GM23248 (cell line): Measurements from ENCODE around the gene PACSIN3. TPM values are rescaled to one million over a fixed set of nuclear protein-coding genes. Genes with fewer than 3 reads are reported as not detected.

ENCODE experiments used
- DNase-seq: peaks from one replicate; pipeline ENCODE4 v3.0.0-alpha.2; 2015
- H2AFZ ChIP-seq: fragments of 200-600 bp; sonication (generic); 2 replicates; pipeline ENCODE4 v1.6.1; 2016; ENCODE audit warnings: antibody characterized with exemption
- H3F3A ChIP-seq: fragments of 200-600 bp; sonication (generic); 2 replicates; pipeline ENCODE4 v1.6.1; 2016; ENCODE audit warnings: mild to moderate bottlenecking, antibody characterized with exemption, mixed run types; ENCODE audit not compliant: insufficient read depth
- H3K27ac ChIP-seq: fragments of 200-600 bp; sonication (generic); 2 replicates; pipeline ENCODE4 v1.5.1; 2016; ENCODE audit warnings: mild to moderate bottlenecking
- H3K27me3 ChIP-seq: fragments of 200-600 bp; sonication (generic); replicated peaks from 2 replicates; pipeline ENCODE4 v1.6.1; 2016; ENCODE audit warnings: mild to moderate bottlenecking; ENCODE audit not compliant: insufficient read depth
- H3K36me3 ChIP-seq: fragments of 200-600 bp; sonication (generic); 2 replicates; pipeline ENCODE4 v1.6.1; 2016; ENCODE audit warnings: low read depth, mild to moderate bottlenecking
- H3K4me1 ChIP-seq: fragments of 200-600 bp; sonication (generic); 2 replicates; pipeline ENCODE4 v1.6.1; 2016; ENCODE audit warnings: mild to moderate bottlenecking; ENCODE audit not compliant: insufficient read depth
- H3K4me2 ChIP-seq: fragments of 200-600 bp; sonication (generic); one replicate; pipeline ENCODE4 v1.6.1; 2016; ENCODE audit warnings: mild to moderate bottlenecking; ENCODE audit not compliant: unreplicated experiment
- H3K4me3 ChIP-seq: fragments of 200-600 bp; sonication (generic); 2 replicates; pipeline ENCODE4 v1.5.1; 2016; ENCODE audit warnings: mild to moderate bottlenecking
- H3K79me2 ChIP-seq: fragments of 200-600 bp; sonication (generic); 2 replicates; pipeline ENCODE4 v1.6.1; 2016; ENCODE audit warnings: mild to moderate bottlenecking; ENCODE audit not compliant: insufficient read depth
- H3K9ac ChIP-seq: fragments of 200-600 bp; sonication (generic); 2 replicates; pipeline ENCODE4 v1.6.1; 2016; ENCODE audit warnings: mild to moderate bottlenecking
- H3K9me2 ChIP-seq: fragments of 200-600 bp; sonication (generic); 2 replicates; pipeline ENCODE4 v1.6.1; 2016; ENCODE audit warnings: mixed run types, mild to moderate bottlenecking, moderate library complexity; ENCODE audit not compliant: insufficient read depth
- H3K9me3 ChIP-seq: fragments of 200-600 bp; sonication (generic); one replicate; pipeline ENCODE4 v1.6.1; 2017; ENCODE audit warnings: low read depth
- H4K20me1 ChIP-seq: fragments of 200-600 bp; sonication (generic); 2 replicates; pipeline ENCODE4 v1.6.0; 2016; ENCODE audit not compliant: insufficient read depth
- EZH2 ChIP-seq: fragments of 200-600 bp; sonication (generic); IDR thresholded peaks from 2 replicates; pipeline ENCODE4 v1.6.1; 2018; ENCODE audit warnings: antibody characterized with exemption, mild to moderate bottlenecking; ENCODE audit not compliant: insufficient read depth, poor library complexity, severe bottlenecking
- EZH2phosphoT487 ChIP-seq: fragments of 200-600 bp; sonication (generic); IDR thresholded peaks from 2 replicates; pipeline ENCODE4 v1.6.1; 2018; ENCODE audit warnings: antibody characterized with exemption, moderate library complexity, mild to moderate bottlenecking, low read depth; ENCODE audit not compliant: insufficient read depth
- WGBS, 2 experiments: methylation state at CpG; one replicate each; pipeline ENCODE4 v1.1.6; 2015 to 2017; ENCODE audit warnings: low lambda C conversion rate in 2 of 2, low coverage in 1 of 2; ENCODE audit errors: missing lambda C conversion rate in 2 of 2; 5-methylcytosine and 5-hydroxymethylcytosine counted together
- in situ Hi-C: fragments of 300-500 bp; cut with MboI; formaldehyde crosslinking; loops from 2 replicates; pipeline ENCODE4 v1.15.0; 2020
- polyA plus RNA-seq: library from polyadenylated mRNA; unstranded; fragments of >200 nt; fragmentation: Nextera tagmentation; extraction: Ambion mirVana; gene quantifications from 2 replicates; pipeline ENCODE4 v1.2.1, GENCODE V29; 2016
- total RNA-seq: library from RNA; depleted of rRNA; stranded (reverse); fragments of >200 nt; shearing (Covaris generic); gene quantifications from 2 replicates; pipeline ENCODE4 v1.2.3, GENCODE V29; 2014; rRNA removed

The PACSIN3 gene
- total RNA-seq (13.6 and 17.5 TPM in 2 replicates), polyA plus RNA-seq (9.7 and 12.6 TPM in 2 replicates)

DNA sequence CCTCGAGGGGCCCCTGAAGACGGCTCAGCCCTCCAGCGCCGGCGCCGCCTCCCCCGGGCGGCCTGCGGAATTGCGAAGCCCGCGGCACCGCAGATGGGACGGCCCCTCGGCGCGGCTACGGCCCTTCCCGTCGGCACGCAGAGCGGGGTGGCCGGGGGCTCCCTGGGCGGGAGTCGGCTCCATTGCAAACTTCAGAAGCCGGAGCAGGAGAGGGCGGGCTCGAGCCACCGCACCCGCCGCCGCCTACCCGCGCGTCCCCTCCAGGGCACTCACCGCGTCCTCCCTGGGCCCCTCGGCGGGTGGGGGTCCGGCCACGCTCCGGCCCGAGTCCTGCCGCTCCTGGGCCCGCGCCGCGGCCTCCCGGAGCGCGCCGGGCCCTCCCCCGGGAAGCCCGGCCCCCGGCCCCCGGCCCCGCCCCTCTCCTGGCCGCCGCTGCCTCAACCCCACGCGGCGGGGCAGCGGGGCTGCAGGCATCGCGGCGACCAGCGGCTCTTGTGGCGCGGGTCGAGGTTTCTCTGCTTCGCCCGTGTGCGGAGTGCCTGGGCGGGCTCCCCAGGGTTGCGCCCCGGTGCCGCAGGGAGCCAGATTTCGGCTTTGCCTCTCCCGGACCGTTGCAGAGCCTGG is at the start of gene PACSIN3:
TSS of gene PACSIN3 (minus strand) at position 359 of the 624 bp plus-strand sequence. CDS start 3,707 bp downstream, outside the sequence.
- H3K9me3 ChIP-seq: no peaks in the 10 kb centered on the region
- no peaks in the 10 kb centered on the region for H3K27me3 ChIP-seq
- peak within 1 kb of the TSS; percentile 89 for H2AFZ ChIP-seq
- H3F3A ChIP-seq: peaks cover 13% of the 10 kb centered on the region; the same call in 1 of the 2 replicates
- H3K4me3 ChIP-seq: peak within 1 kb of the TSS; percentile 63
- peak; percentile 60 for DNase-seq
- H3K9me2 ChIP-seq: no peaks in the 10 kb centered on the region
- 0 to 1% methylated on average over 27 to 42 of the region's 80 CpGs for WGBS, 2 experiments
- peak within 1 kb of the TSS; percentile 63 for H3K9ac ChIP-seq
- no peak for TF ChIP-seq EZH2
- TF ChIP-seq EZH2phosphoT487: no peak
- H3K4me2 ChIP-seq: peak within 1 kb of the TSS; percentile 67
- H4K20me1 ChIP-seq: no peaks in the 10 kb centered on the region
- peaks cover 10% of the 10 kb centered on the region; the same call in 1 of the 2 replicates for H3K4me1 ChIP-seq
- in situ Hi-C loops: no loop called here
- no peak within 1 kb of the TSS for H3K27ac ChIP-seq
- H3K36me3 ChIP-seq: no peaks in the 10 kb centered on the region
- H3K79me2 ChIP-seq: no peaks in the 10 kb centered on the region

- DNase-seq: no peak
- Histone ChIP-seq H3F3A (peaks cover 31% of the 10 kb centered on the region), H3K27me3 (no peaks in the 10 kb centered on the region), H3K79me2 (no peaks in the 10 kb centered on the region; the same call in 1 of the 2 replicates), H3K4me3 (no peak overlapping the region), H3K27ac (peak overlapping the region; percentile 83; the same call in 1 of the 2 replicates), H3K4me2 (peak overlapping the region; percentile 73), H3K9ac (0 out of 2 replicates have a peak overlapping the region, but pooled peaks have one; percentile 63), H2AFZ (no peak overlapping the region), H3K36me3 (peaks cover 18% of the 10 kb centered on the region), H3K9me2 (no peaks in the 10 kb centered on the region), H4K20me1 (no peaks in the 10 kb centered on the region), H3K4me1 (peaks cover 26% of the 10 kb centered on the region), H3K9me3 (no peaks in the 10 kb centered on the region)
- no peak for TF ChIP-seq EZH2
- TF ChIP-seq EZH2phosphoT487: no peak
- in situ Hi-C loops: no loop called here
- WGBS, 2 experiments: 91 to 95% methylated on average over 12 of the region's 12 CpGs
Observed at GRCh38 chr11:47235163-47235562, 48.9 kb upstream of the PACSIN3 start.

GRCh38 chr11:47234669-47235100 is 48.5 kb upstream of the PACSIN3 start:
- Histone ChIP-seq H3K4me2 (peak overlapping the region; percentile 73), H3K79me2 (no peaks in the 10 kb centered on the region; the same call in 1 of the 2 replicates), H2AFZ (peak overlapping the region; percentile 49; the same call in 1 of the 2 replicates), H3K9me2 (no peaks in the 10 kb centered on the region), H3K9me3 (no peaks in the 10 kb centered on the region), H3K36me3 (peaks cover 18% of the 10 kb centered on the region), H3K27ac (peak overlapping the region; percentile 83), H3K27me3 (no peaks in the 10 kb centered on the region), H3K4me3 (no peak overlapping the region; the same call in 1 of the 2 replicates), H3F3A (peaks cover 31% of the 10 kb centered on the region), H4K20me1 (no peaks in the 10 kb centered on the region), H3K9ac (peak overlapping the region; percentile 63), H3K4me1 (peaks cover 26% of the 10 kb centered on the region)
- no peak for DNase-seq
- in situ Hi-C loops: no loop called here
- TF ChIP-seq EZH2: no peak
- no peak for TF ChIP-seq EZH2phosphoT487
- 61 to 62% methylated on average over 12 of the region's 12 CpGs for WGBS, 2 experiments

DNA sequence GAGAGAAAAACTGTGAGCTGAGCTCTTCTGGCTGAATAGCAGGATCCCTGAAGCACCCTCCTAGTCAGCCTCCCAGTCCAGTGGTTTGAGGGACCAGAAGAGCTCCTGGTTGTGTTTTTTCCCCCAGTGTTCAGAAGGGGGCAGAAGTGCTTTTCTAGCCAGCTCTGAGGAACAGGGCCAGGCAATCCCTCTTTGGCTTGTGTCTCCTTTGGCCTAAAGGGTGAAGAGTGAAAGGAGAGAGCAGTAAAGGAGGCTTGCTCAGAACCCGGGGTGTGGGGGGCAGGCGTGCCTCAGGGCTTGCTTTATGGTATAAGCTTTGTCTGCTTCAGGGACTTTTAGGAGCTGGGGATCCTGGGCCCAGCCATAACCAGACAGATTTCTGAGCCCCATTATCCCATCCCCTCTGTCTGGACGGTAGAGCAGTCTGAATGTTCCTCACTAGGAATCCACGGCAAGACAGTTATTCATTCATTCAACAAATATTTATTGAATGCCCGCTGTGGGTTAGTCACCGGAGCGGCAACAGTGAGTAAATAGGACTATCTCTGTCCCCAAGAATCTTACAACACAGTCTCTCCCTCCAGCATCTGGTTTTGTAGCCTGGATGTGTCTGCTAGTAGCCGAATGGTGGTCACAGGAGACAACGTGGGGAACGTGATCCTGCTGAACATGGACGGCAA is 47.9 kb upstream of the PACSIN3 start:
- Histone ChIP-seq H3F3A (peaks cover 31% of the 10 kb centered on the region), H2AFZ (peak overlapping the region; percentile 49)

More for the DNA sequence above, 47.9 kb upstream of the PACSIN3 start:
- Histone ChIP-seq H3K4me1 (peaks cover 26% of the 10 kb centered on the region), H4K20me1 (no peaks in the 10 kb centered on the region), H3K9ac (peak overlapping the region; percentile 63), H3K79me2 (no peaks in the 10 kb centered on the region; the same call in 1 of the 2 replicates), H3K4me2 (peak overlapping the region; percentile 73), H3K27ac (peak overlapping the region; percentile 83), H3K4me3 (peak overlapping the region; percentile 51), H3K9me2 (no peaks in the 10 kb centered on the region), H3K36me3 (peaks cover 12% of the 10 kb centered on the region; the same call in 1 of the 2 replicates), H3K27me3 (no peaks in the 10 kb centered on the region), H3K9me3 (no peaks in the 10 kb centered on the region)
- 13 to 14% methylated on average over 11 of the region's 11 CpGs for WGBS, 2 experiments
- in situ Hi-C loops: no loop called here
- DNase-seq: peak; percentile 93
- no peak for TF ChIP-seq EZH2phosphoT487
- TF ChIP-seq EZH2: no peak
